Activated naive CD8-positive, alpha-beta T cell treated with anti-CD3 and anti-CD28 coated beads, Interleukin-2, amount 50 U/mL, for 24 hours (primary cell): ENCODE data around the gene BTBD2.

Experiments
- ATAC-seq: fragments of 150-1000 bp; cut with Tn5 transposase; one replicate; pipeline ENCODE4 v1.10.0; 2021
- DNase-seq: peaks from one replicate; pipeline ENCODE4 v3.0.0; 2021
- H3K27ac Mint-ChIP-seq: one replicate; pipeline ENCODE4 v1.8.0; 2021; ENCODE audit warnings: mild to moderate bottlenecking, mixed read lengths
- H3K27me3 Mint-ChIP-seq: one replicate; pipeline ENCODE4 v1.8.0; 2021; ENCODE audit warnings: mixed read lengths
- H3K36me3 Mint-ChIP-seq: one replicate; pipeline ENCODE4 v1.8.0; 2021; ENCODE audit warnings: low read depth, mixed read lengths
- H3K4me1 Mint-ChIP-seq: one replicate; pipeline ENCODE4 v1.8.0; 2021; ENCODE audit warnings: mixed read lengths
- H3K4me3 Mint-ChIP-seq: one replicate; pipeline ENCODE4 v1.8.0; 2021; ENCODE audit warnings: mild to moderate bottlenecking, moderate library complexity, mixed read lengths
- H3K9me3 Mint-ChIP-seq: one replicate; pipeline ENCODE4 v1.8.0; 2021; ENCODE audit warnings: mixed read lengths

Gene BTBD2

DNA sequence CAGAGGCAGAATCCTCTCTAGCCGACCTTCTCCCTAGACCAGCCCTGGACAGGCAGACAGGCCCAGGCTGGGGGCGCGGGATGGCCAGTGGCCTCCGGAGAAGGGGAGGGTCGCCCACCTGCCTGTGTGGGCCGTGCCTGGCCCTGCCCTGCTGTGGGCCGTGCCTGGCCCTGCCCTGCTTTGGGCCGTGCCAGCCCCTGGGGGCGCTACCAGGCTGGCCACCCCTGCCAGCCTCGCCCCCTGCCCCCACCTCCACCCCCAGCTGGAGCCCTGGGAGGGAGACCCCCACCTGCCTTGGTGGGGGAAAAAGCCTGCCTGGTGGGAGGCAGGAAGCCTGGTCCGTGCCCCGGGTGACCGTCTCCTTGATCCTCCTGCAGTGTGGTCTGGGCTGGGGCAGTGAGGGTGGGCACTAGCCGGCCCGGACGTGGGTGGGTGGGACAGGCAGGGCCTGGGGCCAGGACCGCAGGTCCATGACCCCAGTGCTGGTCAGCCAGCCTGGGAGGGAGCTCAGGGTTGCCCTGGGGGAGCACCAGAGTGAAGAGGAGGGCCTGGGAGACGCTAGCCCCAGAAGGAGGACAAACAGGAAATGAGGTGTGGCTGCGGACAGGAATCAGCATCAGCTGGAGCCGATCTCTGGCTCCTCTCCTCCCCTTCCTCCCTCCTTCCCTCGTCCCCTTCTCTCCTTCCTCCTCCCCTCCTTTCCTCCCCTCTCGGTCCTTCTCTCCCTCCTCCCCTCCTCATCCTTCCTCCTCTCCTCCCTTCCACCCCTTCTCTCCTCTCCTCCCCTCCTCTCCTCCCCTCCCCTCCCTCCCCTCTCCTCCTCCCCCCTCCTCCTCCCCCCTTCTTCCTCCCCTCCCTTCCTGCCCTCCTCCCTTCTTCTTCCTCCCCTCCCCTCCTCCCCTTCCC, 40.7 kb upstream of the BTBD2 start:
- Mint-ChIP-seq H3K27me3 (no peaks in the 10 kb centered on the region), H3K4me3 (peak overlapping the region; percentile 35), H3K36me3 (no peaks in the 10 kb centered on the region), H3K4me1 (peaks cover 54% of the 10 kb centered on the region), H3K9me3 (no peaks in the 10 kb centered on the region), H3K27ac (peak overlapping the region; percentile 80)
- ATAC-seq (no peak), DNase-seq (no peak)

DNA sequence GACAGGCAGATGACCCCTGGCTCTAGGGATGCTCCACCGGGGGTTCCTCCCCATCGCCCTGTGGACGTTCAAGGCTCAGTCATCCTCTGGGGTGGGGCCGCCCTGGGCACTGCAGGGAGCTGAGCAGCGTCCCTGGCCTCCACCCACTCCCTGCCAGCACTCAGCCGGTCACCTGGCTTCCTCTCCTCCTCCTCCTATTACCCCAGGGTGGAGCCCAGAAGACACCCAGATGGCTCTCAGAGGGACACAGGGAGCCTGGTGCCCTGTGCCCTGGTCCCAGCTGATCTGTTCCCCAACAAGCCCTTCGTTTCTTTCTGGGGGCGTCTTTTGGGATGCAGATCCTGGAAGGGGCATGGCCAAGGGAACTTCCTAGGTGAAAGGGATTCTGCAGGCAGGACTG, 39.2 kb upstream of the BTBD2 start:
- Mint-ChIP-seq H3K36me3 (no peaks in the 10 kb centered on the region), H3K27ac (peak overlapping the region; percentile 62), H3K4me3 (no peak overlapping the region), H3K4me1 (peaks cover 46% of the 10 kb centered on the region), H3K9me3 (no peaks in the 10 kb centered on the region), H3K27me3 (no peaks in the 10 kb centered on the region)
- DNase-seq (no peak), ATAC-seq (no peak)

DNA sequence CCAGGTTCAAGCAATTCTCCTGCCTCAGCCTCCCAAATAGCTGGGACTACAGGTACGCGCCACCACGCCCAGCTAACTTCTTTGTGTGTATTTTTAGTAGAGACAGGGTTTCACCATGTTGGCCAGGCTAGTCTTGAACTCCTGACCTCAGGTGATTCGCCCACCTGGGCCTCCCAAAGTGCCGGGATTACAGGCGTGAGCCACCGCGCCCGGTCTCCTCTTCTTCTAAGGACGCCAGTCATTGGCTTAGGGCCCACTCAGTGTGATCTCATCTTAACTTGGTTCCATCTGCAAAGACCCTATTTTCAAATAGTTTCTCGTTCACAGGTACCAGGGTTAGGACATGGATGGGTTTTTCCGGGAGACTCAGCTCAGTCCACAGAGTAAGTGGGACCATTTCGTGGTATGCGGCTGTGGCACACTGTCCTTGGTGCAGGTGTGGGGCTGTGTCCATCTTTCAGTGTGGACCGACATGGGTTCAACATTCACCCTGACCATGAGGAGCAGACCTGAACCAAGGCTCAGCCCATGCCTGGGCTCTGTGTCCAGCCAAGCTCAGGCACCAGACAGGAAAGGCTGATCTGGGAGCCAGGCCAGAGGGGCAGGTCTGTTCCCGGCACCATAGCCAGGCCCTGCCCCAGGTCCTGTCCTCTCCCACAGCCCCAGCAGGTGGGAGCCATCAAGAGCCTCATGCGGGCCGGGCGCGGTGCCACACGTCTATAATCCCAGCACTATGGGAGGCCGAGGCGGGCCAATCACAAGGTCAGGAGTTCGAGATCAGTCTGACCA, 38.3 kb upstream of the BTBD2 start:
- ATAC-seq (no peak), DNase-seq (no peak)
- Mint-ChIP-seq H3K4me3 (no peak overlapping the region), H3K4me1 (peaks cover 50% of the 10 kb centered on the region), H3K36me3 (no peaks in the 10 kb centered on the region), H3K27ac (peak overlapping the region; percentile 75), H3K27me3 (no peaks in the 10 kb centered on the region), H3K9me3 (no peaks in the 10 kb centered on the region)

GRCh38 chr19:2051773-2052704, 36.5 kb upstream of the BTBD2 start:
- ATAC-seq = peak; percentile 22
- peak overlapping the region; percentile 74 for H3K4me3 Mint-ChIP-seq
- H3K36me3 Mint-ChIP-seq = no peaks in the 10 kb centered on the region

DNA sequence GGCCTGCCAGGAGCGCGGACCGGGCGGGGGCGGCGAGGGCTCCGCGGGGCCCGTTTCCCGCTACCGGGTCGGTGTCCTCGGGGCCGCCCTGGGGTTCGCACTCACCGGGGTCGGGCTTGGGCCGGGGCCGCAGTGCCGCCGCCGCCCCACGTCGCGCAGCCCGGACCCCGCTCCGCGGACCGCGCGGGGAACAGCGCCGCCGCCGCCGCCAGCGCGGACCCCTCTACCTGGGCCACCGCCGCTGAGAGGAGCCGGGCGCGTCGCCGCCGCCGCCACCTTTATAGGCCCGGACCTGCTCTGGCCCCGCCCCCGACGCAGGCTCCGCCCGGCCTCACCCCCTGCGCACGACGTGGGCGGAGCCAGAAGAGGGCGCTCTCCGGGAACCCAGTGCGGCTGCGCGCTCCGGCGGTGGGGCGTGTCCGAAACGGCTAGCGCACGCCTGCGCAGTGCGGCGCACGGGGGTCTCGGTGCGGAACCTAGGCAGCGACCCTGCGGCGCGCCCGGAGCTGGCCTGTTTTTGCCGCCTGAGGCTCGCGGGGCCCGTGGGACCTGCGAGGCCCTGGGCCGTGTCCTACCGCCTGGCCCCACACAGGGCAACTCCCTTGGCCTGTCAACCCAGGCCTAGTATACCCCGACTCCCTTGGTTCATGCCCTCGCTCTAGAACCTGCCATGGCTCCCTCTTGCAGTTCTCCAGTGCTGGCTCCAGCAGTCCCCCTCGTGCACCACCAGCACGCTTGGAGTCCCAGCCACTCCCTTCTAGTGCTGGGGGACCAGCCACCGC, 35.7 kb upstream of the BTBD2 start, which contains the start of gene MKNK2:
Gene MKNK2, minus strand, starts transcription at position 254 of the 782 bp plus-strand sequence. CDS start 393 bp downstream, outside the sequence.
- DNase-seq = peak; percentile 99
- Mint-ChIP-seq H3K27ac (peak within 1 kb of the TSS; percentile 90), H3K4me1 (peaks cover 55% of the 10 kb centered on the region), H3K4me3 (peak within 1 kb of the TSS; percentile 83), H3K36me3 (no peaks in the 10 kb centered on the region), H3K9me3 (no peaks in the 10 kb centered on the region), H3K27me3 (no peaks in the 10 kb centered on the region)
- ATAC-seq = peak; percentile 69

More at GRCh38 chr19:2051773-2052704, 36.5 kb upstream of the BTBD2 start:
- no peaks in the 10 kb centered on the region for H3K27me3 Mint-ChIP-seq
- no peaks in the 10 kb centered on the region for H3K9me3 Mint-ChIP-seq
- peaks cover 56% of the 10 kb centered on the region for H3K4me1 Mint-ChIP-seq
- DNase-seq = peak; percentile 62
- peak overlapping the region; percentile 90 for H3K27ac Mint-ChIP-seq

GRCh38 chr19:2050349-2050990, 35.0 kb upstream of the BTBD2 start:
- H3K9me3 Mint-ChIP-seq = no peaks in the 10 kb centered on the region
- H3K27me3 Mint-ChIP-seq = no peaks in the 10 kb centered on the region
- no peak for DNase-seq
- ATAC-seq = no peak
- H3K4me1 Mint-ChIP-seq = peaks cover 52% of the 10 kb centered on the region
- H3K4me3 Mint-ChIP-seq = peak overlapping the region; percentile 83
- peak overlapping the region; percentile 72 for H3K27ac Mint-ChIP-seq
- H3K36me3 Mint-ChIP-seq = no peaks in the 10 kb centered on the region

DNA sequence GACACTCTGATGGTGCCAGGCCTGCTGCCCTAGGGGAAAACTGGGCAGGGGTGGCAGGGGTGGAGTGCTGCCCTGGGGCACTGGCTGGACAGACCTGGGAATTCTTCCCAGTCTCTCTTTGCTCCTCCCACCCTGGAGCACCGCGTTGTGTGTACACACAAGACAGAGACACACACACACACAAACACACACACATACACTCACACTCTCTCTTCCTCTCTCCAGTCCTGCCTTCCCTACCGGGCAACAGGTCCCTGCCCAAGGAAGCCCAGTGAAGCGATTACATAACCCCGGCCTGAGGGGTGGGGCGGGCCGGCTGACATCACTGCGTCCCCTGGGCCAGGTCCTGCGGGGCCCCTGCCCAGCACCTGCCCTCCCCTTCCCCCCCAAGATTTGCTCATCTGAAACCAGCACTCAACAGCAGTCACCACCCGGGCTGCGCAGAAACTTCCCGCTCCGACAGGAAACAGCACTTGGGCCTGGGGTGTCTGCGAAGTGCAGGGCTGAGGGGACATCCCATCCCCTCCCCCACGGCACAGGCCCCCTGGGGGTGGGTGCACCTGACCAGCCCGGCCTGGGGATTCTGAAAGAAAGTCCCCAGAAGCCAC, 34.3 kb upstream of the BTBD2 start:
- Mint-ChIP-seq H3K9me3 (no peaks in the 10 kb centered on the region), H3K27ac (peak overlapping the region; percentile 72), H3K4me1 (peaks cover 49% of the 10 kb centered on the region), H3K4me3 (peak overlapping the region; percentile 83), H3K27me3 (no peaks in the 10 kb centered on the region), H3K36me3 (no peaks in the 10 kb centered on the region)
- peak; percentile 65 for DNase-seq
- ATAC-seq = peak; percentile 20

- Mint-ChIP-seq H3K27me3 (no peaks in the 10 kb centered on the region), H3K9me3 (no peaks in the 10 kb centered on the region), H3K4me1 (peaks cover 47% of the 10 kb centered on the region), H3K36me3 (no peaks in the 10 kb centered on the region), H3K27ac (peak overlapping the region; percentile 72), H3K4me3 (peak overlapping the region; percentile 83)
- DNase-seq (no peak), ATAC-seq (no peak)
These were observed 33.6 kb upstream of the BTBD2 start for GRCh38 chr19:2048959-2049740.

DNA sequence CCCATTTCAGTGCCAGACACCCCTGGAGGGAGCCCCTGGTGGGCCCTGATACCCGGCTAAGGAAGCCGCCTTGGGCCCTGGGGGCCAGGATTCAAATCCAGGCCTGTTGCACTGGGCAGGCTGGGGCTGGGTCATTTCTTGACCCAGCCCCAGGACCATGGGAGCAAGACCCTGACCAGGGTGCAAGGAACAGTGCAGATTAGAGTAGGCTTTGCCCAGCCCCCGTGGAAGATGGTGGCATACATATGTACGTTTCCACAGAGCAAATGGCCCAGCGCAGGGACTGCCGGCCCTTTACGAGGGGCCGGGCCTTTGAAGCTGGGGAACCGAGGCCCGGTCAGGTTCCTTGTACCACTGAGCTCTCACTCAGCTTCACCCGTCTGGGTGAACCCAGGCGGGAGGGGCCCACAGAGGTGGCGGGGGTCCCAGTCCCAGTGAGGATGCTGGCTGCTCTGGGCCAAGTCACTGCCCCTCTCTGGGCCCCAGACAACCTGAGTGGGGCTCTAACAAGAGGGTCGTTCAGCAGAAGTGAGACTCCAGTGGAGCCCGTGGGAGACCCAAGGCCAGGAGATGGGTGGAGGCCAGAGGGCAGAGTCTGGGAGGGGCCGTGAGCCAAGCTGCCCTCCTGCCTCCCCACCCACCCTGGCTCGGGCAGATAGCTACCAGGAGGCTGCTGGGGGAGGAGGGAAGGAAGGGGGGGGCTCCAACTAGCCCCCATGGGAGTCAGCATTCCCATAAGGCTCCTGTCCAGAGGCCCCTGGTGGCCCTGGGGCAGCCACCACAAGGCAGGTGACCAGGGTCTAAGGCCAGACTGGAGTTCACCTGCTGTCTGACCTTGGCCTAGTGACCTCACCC, 32.8 kb upstream of the BTBD2 start:
- Mint-ChIP-seq H3K4me1 (peaks cover 50% of the 10 kb centered on the region), H3K27ac (no peak overlapping the region), H3K9me3 (no peaks in the 10 kb centered on the region), H3K36me3 (no peaks in the 10 kb centered on the region), H3K4me3 (peak overlapping the region; percentile 83), H3K27me3 (no peaks in the 10 kb centered on the region)
- no peak for DNase-seq
- ATAC-seq = no peak

DNA sequence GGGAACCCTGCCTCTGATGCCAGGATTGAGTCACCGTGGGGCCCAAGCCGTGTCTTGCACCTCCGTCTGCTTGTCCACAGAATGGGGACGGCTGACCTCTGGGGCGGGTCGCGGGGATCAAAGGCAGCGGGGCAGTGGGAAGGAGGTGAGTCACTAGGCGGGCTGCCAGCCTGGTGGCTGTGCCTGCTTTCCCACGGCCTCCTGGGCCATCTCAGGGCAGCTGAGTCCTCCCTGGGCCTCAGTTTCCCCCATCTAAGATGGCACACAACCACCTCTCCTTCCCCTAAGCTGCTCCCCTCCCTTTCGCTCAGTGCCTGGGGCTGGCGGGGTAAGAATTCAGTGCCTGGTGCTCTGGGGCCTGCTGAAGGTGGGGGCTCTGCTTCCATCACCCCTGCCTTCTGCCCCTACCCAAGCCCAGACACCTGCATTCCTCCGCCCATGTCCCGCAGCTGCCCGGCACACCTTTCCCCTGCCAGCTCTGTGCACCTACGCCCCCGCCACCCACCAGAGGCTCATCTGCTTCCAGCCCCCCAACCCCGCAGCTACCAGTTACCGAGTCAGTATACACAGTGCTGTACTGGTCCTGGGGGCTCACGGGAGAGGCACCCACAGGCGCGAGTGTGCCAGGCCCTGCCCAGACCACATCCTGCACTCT, 32.1 kb upstream of the BTBD2 start:
- H3K9me3 Mint-ChIP-seq = no peaks in the 10 kb centered on the region
- no peak for ATAC-seq
- H3K4me3 Mint-ChIP-seq = no peak overlapping the region
- no peak for DNase-seq
- H3K27me3 Mint-ChIP-seq = no peaks in the 10 kb centered on the region
- H3K4me1 Mint-ChIP-seq = peaks cover 52% of the 10 kb centered on the region
- peak overlapping the region; percentile 39 for H3K27ac Mint-ChIP-seq
- no peaks in the 10 kb centered on the region for H3K36me3 Mint-ChIP-seq

DNA sequence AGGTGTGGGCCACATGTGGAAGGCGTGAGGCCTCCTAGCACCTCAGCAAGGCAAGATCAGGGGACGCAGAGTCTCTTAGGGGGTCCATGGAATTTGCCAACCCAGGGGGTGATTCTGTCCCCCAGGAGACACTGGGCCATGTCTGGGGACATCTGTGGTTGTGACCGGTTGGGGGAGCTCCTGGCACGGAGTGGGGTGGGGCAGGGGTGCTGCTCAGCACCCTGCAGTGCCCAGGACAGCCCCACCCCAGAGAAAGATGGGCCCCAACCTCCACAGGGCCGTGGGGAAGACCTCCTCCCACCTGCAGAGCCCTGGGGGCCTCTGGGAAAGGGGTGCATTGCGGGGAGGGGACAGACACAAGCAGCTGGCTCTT, 31.5 kb upstream of the BTBD2 start:
- Mint-ChIP-seq H3K4me3 (no peak overlapping the region), H3K36me3 (no peaks in the 10 kb centered on the region), H3K9me3 (no peaks in the 10 kb centered on the region), H3K27ac (peak overlapping the region; percentile 39), H3K27me3 (no peaks in the 10 kb centered on the region), H3K4me1 (peaks cover 49% of the 10 kb centered on the region)
- ATAC-seq = no peak
- no peak for DNase-seq
